NCI-H128 (cell line): Measurements from ENCODE around the gene KAT6B.

Experiments used
- DNase-seq: peaks from one replicate; lab custom pipeline; 2025; ENCODE audit not compliant: unreplicated experiment; lab: John Stamatoyannopoulos, UW

Gene KAT6B

DNA sequence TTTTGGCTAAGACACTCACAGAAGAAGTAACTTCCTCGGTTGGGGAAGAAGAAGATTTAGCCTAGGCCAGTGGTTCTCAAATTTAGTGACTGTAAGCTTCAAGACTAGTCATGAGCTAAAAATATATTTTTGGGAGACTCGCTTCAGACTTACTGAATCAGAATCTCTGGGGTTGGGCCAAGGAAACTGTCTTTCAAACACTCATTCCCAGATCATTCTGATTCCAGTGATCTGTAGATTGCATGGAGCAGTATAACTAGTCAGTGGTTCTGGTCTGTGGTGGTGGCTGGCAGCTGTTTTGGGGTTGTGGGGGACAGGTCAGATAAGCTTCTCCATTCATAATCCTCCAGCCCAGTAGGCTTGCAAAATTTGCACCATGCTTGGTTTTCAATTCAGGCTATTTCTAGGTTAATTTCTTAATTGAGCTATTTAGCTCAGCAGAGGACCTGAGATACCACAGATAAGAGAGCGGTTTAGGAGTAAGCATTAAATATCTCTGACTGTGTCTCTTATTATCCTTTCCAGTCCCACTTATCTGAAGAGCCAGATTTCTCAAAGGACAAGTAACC lies 3.8 kb upstream of the KAT6B start:
- DNase-seq, result no peak

DNA sequence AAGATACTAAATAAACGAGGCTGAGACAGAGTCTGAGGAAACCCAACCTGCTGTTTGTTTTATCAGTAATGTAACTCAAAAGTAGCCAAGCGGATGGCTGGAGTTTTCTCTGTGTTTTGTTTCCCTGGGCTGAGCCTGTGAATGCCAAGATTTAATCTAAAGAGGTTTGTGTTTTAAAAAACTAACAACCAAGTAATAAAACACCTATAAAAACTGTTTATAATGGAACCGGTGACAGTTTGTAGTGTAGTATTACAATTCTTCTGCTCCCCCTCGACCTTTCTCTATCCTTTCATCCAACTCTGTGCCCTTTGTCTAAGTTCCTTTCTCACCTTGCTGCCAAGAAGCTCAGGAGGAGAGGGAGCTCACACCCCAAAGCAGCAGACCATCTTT lies 2.6 kb upstream of the KAT6B start:
- no peak for DNase-seq

DNA sequence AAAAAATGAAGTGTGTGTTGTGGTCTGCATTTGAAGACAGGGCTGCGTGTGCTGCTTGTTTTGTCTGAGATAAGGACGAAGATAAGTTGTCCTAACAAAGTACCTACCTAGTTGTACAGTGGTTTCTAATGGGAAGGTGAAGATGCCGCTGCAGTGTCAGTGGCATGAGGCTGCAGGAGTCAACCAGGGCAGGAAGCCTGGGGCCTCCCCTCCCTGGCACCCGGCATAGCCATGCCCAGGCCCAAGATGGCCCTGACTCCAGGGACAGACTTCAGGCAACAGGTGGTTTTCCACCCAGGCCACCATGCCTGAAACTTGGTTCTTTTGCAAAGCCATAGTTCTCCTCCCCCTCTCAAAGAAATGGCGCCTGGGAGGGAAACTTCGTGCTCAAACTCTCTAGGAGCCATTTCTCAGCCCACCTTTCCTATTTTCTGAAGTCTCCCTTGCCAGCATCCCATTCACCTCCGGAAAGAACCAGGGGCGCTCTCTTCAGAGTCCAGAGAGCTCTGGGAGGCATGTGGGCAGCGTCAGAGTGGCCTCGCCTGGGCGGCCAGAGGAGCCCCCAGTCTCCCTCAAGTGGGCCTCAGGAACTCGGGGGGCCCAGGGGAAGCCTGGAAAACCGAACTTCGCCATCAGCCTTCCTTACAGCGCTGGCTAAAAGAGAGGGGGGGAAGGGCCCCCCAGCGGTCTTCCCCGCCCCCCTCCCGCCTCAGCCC lies 2.1 kb upstream of the KAT6B start:
- no peak for DNase-seq

DNA sequence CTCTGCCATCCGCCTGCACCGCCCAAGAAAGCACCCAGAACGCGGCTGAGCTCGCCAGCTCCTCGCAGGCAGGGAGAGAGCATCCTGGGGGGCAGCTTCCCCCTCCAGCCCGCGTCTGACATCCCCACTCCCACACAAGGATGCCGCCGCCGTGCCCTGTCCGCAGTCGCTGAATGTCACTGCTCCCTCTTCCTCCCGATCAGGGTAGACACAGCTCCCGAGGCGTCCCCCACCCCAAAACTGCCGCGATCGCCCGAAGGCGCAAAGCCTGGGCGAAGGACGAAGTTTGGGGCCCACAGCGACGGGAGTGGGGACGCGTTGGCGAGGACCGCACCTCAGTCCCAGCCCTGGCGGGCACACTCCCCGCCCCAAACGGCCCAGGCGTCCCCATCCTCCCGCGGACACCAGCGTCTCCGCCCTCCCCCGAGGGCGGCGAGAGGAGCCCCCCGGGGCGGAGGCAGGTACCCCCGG lies 1.5 kb upstream of the KAT6B start:
- no peak for DNase-seq

DNA sequence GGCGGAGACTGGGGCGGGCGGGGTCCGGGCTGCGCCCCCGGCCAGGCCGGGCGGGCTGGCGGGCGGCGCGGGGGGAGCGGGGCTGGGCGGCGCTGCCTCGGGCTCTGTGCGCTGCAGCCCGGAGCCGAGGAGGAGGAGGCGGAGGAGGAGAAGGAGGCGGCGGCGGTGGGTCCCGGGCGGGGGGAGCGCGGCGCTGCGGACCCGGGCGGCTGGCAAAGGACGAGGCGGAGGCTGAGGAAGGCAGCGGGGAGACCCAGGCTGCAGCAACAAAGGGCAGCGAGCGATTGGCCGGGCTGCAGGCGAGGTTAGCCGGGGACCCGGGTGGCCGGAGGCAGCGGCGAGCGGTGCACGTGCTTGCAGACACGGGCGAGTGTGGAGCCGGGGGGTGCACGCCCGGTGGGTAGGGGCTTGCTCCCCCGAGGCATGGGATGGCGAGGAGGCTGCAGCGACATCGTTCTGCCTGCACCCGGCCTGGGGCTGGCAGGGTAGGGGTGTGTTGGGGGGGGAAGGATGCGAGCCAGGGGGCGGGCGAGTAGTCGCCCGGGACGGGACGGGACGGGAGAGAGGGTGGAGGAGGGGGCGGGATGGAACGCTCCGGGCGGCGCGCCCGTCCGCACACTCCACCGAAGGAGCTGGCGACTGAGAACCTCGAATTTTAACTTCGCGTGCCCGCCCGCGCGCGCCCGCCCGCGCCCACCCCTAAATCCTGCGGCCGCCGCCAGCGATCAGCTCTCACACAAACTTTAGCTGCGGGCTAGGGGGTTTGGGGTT lies 844 bp upstream of the KAT6B start:
- no peak for DNase-seq

DNA sequence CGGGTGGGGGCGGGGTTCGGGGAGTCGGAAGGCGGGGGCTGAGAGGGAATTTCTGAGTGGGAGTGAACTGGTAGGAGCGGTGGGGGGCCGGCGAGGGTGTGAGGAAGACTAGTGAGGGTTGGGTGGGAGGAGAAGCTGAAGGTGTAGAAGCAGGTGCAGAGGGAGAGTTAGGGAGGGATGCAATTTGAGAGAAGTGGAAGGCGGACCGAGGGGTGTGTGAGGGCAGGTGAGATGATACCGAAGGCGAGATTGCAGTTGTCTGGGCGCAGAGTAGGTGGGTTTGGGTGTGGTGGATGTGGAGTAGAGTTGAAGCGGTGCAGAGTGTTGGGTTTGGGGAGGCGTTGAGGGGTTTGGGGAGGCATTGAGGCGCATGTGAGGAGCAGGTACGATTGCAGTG lies 643 bp downstream of the KAT6B start:
- no peak for DNase-seq

DNA sequence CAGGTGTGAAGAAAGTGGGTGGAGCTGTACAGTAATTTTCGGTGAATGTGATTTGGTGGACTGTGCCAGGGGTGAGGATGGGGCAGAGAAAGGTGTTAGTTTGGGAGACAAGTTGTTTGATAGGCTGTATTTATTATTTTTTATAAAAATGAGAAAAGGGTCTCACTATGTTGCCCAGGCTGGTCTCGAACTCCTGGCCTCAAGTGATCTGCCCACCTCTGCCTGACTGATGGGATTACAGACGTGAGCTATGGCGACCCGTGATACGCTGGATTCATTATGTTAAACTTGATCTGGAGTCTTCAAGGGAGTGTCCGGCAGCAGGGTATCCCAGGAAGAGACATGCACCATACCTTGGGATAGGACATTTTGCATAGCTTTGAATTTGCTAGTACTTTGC lies 1.3 kb downstream of the KAT6B start:
- no peak for DNase-seq

DNA sequence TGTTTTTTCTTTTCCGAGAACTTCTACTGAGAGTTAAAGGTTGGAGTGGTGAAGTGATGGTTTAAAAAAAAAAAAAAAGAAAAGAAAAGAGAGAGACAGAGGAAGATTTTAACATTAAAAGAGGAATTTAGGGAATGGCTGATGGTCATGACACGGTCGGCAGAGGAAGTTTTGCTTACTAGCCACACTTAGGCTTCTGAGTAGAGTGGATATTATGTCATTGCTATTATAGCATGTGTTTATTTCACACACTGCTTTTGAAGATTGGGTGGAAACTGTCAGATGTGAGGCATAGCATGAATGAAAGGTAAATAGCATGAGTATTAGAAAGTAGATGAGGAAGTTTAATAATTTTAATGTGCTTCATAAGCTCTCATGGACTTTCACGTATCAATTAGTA lies 2.5 kb downstream of the KAT6B start:
- no peak for DNase-seq

DNA sequence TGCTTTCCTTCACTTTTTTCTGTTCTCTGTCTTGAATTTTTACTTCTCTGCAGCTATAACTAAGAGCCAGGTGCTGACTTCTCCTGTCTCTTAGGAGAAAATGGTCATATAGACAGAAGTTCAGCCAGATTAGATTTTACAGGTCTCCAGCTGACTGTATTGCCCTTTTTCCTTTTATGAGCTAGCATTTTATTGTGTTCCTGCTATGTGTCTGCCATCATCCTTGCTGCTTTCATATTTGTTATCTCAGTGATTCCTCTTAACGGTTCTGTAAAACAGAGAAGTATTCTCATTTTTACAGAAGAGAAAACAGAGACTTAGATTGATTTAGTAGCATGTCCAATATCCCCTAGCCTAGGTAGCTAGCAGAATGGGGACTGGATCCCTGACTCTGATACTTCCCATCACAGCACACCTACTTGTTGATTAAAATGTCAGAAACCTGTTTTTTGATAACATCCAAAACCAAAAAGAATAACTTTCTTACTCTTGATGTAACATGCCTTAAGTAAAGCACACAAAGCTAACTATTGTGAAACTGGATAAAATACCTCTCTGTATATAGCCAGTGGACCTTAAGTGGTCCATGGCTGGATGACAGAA lies 5.2 kb downstream of the KAT6B start:
- no peak for DNase-seq

DNA sequence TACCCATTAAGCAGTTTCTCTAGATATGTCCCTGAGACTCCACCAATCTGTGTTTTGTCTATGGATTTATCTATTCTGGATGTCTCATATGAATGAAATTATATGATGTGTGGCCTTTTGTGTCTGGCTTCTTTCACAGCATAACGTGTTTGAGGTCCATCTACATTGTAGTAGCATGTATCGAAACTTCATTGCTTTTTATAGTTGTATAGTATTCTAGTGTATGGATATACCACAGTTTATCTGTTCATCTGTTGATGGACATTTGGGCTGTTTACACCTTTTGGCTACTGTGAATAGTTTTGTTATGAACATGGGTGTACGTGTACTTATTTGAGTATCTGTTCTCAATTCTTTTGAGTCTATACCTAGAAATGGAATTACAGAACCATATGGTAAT lies 9.6 kb downstream of the KAT6B start:
- no peak for DNase-seq

DNA sequence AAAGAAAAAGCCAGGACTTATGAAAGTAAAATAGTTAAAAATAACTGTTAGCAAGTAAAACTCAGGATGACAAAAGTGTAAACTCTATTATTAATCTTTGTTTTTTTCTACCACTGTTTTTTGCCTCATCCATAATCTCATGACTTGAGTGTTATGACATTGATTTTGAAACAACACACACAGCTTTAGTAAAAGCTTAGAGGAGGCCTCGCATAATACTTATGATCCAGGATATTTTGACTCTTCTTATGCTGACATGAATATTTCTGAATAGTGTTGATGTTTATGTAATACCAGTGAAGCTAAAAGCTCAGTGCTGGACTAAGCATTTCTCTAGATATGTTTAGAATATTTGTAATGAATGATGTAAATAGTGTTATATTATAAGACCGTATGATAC lies 10.5 kb downstream of the KAT6B start:
- no peak for DNase-seq

DNA sequence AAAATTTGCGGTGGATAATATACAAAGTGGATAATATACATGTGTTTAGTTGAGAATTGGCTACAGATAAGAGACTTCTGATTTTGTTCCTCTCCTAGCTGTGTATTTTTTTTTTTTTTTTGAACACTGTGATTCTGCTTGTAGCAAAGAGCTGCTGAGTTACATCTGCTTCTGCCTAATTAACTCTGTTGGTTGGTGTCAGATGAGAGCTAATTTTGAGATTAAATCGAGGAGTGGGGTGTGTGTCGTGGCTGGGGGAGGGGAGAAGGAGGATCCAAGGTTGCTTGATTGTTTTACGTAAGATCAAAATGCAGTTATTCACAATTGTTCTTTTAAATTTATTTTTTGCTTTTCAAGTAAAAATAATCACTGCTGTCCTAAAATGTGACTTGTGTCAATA lies 11.3 kb downstream of the KAT6B start:
- DNase-seq, result no peak

DNA sequence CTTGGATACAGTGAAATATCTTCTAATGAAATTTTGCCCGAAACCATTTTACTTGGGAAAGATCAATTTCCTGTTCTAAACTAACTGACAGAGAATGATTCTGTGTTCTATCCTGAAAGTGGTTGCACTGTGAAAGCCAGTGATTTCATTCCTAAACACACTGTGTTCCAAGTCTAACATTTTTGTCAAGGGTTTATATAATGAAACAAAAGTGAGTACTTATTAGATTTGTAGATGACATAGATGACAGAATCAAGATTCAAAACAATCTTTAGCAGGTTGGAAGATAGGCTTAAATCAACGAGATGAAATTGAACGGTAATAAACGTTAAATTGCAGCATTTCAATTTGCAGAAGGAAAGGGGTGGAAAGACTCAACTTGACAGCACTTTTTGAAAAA lies 13.3 kb downstream of the KAT6B start:
- no peak for DNase-seq

DNA sequence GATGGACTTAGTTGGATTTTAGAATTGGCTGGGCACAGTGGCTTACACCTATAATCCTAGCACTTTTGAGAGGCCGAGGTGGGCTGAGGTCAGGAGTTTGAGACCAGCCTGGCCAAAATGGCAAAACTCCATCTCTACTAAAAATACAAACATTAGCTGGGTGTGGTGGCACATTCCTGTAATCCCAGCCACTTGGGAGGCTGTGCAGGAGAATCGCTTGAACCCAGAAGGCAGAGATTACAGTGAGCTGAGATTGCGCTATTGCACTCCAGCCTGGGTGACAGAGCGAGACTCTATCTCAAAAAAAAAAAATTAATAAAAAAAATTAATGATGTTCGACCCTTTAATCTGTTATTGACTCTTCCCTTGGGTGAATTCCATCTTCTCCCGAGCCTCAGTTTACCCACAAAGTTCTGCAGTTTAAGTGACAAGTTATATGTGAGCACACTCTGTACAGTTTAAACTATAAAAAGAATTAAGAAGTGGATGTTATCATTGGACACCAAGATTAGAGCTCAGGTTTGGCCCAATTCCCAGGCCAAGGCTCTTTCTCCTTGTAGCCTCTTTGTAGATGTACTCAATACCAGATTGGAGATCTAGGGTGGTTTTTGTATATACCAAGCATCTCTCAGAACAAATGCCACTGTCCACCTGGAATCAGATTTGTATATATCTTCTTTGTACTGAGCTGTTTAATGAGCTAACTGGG lies 15.0 kb downstream of the KAT6B start:
- no peak for DNase-seq

DNA sequence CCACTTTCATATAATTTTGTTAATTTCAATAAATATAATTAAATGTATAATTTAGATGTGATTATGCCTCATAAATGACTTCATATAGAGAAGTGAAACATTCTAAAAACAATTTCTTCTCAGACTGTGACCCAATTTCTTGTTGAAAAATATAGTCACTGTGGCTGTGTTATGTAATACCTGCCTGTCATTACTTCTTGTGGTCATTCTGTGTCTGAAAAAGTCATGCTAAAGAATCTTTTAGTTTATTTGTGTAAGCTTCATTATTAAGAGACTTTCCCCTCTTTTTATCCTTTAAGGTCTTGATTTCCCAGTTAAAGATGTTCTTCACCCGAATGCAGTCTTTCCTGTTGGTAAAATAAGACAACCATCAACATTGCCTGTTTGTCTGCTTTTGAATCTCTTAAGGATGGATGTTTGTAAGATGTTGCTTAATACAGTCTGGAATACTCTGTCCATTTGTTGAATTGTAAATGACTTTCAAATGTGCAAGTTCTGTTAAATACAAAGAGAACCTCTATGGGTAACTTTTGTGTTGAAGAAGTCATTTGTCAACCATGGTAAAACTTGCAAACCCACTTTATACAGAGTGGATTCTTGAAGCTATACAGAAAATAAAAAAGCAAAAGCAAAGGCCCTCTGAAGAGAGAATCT lies 16.0 kb downstream of the KAT6B start:
- DNase-seq, result no peak

DNA sequence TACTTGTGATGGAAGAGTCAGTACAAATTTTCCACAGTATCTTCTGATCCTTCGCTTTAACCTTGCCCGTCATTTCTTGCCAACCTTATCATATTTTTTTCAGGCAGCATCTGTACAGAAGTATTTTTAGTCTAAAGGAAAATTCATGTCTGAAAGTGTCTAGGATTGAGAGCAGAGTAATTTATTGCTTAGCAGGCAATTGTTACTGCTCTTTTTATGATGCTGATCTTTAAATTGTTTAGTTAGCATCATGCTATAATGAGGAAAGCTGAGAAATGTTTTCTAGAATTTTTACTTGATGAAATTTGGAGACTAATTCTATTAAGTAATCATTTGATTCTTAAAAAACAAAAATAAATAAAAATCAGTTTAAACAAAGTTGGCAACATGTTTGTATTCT lies 20.6 kb downstream of the KAT6B start:
- no peak for DNase-seq

DNA sequence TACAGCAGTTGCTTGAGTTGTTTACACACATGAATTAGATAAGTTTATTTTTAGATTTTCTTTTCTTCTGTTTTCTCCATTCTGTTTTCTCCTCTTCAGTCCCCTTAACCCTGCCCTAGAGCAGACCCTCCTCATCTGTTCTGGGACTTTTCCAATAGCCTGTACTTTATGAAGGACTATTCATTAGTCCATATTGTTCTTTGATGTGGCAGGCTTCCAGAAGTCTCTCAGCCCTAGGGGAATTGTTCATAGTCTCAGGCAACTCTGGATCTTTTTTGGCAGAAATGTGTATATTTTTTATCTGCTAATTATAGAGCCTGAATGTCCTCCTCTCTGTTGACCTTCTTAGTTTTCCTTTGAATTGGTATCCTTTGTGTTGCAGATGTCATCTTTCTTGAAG lies 25.4 kb downstream of the KAT6B start:
- DNase-seq, result no peak

DNA sequence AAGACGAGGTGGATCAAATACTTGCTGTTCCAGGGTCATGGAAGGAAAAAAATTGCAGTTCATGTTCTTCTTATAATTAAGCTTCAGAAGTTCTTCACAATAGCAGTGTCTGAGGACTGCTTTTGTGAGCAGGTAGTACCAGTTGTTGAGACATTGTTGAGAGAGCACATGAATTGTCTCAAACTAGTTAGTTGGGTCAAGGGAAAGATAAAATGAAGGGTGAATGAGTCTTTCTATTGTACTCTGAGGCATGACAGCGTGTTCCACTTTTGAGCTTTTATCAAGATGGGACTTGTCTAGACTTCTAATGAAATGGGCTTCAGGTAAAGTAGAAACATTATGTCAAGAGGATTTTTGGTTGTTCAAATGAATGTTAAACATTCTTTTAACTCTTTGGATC lies 26.0 kb downstream of the KAT6B start:
- no peak for DNase-seq

DNA sequence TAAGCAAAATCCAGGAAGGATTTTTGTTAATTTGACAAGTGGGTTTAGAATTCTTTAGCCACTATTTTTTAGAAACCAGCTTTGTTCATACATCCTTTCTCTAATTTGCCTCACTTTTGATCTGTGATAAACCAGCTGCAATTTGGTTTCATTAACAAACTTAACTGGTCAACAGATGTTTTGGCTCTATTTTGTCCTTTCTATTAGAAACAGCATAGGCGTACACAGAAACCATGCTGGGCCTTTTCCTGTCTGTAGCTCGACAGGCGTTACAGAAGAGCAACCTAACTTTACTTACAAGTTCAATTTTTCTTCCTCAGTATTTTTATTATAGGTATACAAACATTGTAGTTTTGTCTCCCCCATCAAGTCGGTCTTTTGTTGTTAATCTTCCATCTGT lies 28.2 kb downstream of the KAT6B start:
- no peak for DNase-seq

DNA sequence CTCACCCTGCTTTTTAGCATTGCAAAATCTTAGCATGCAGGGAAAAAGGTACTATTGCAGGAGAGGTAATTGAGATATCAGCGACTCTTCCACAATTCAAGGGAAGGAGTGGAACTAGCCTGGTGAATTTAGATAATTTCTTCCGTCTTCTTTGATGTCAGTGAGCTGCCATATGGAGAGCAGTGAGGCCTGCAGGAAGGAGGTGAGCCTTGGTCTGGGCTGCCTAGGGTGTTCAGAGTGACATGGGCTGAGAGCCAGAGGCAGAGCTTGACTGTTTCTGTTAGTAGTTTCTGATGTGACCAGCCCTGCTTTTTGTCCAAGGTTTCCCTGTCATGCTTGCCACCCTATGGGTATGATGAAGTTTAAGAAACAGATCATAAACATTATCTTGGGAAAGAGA lies 28.6 kb downstream of the KAT6B start:
- no peak for DNase-seq

DNA sequence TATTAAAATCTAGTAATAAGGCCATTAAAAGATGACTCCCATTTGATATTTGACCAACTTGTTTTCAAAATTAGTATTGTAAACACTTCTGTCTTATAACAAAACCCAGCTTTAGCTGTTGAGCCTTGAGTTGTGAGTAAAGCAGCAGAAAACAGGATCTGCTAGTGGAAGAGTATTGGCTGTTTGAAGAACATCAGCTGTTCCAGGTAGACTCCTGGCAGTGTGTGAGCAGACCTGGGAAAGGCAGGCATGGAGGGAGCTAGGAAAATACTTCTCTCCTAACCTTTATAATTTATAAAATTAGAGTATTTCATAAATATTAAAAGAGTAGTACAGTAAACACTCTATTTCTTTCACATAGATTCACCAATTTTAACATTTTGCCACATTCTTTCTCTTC lies 29.0 kb downstream of the KAT6B start:
- no peak for DNase-seq
